K562 (cell line): ENCODE results near the gene HEXD. TPM values are rescaled to one million over a fixed set of nuclear protein-coding genes. Genes with fewer than 3 reads are reported as not detected.

ENCODE experiments used
- ATAC-seq: fragments of 200-7000 bp; cut with Tn5 transposase; 3 replicates; pipeline ENCODE4 v1.9.1; 2020; ENCODE audit warnings: moderate library complexity
- BruUV-seq: library from RNA; stranded (reverse); fragments of 400-500 nt; replicated peaks from 2 replicates; lab custom pipeline; 2021; lab: Mats Ljungman, UMichigan
- CTCF ChIA-PET: fragments of 300-600 bp; formaldehyde crosslinking; extraction: SDS; loops from one replicate; lab custom pipeline; 2021; ENCODE audit warnings: low intra/inter-chr PET ratio; lab: Yijun Ruan, JAX
- POLR2A ChIA-PET: fragments of 300-600, 350-650 bp; sonication (Branson Sonifier 250); formaldehyde crosslinking; extraction: SDS; loops from one replicate; lab custom pipeline; 2021; ENCODE audit warnings: antibody characterized with exemption, inconsistent platforms; lab: Yijun Ruan, JAX
- DNase-seq, 4 experiments: peaks; one replicate each; pipeline versions ENCODE4 v3.0.0 to v3.0.0-alpha.2; 2011 to 2018; ENCODE audit warnings: low spot score in 3 of 4, mixed read lengths in 3 of 4; ENCODE audit errors: extremely low read depth in 1 of 4
- FAIRE-seq: peaks from 2 replicates; lab custom pipeline; 2011; peaks lifted over from hg19 to GRCh38; lab: Jason Lieb, UNC
- H2AFZ ChIP-seq: 2 replicates; pipeline ENCODE4 v1.6.0; 2011; ENCODE audit warnings: low read depth, low read length, control low read depth, inconsistent platforms
- H3K27ac ChIP-seq: fragments of 200-600 bp; 3 replicates; pipeline ENCODE4 v1.8.0; 2011; ENCODE audit warnings: low read depth, mild to moderate bottlenecking, control low read depth, inconsistent platforms, low read length, moderate library complexity, mixed read lengths; ENCODE audit errors: extremely low read depth
- H3K27me3 ChIP-seq, 2 experiments: fragments of 300-600 bp in 1 of 2; 2 replicates in 1 of 2; 3 replicates in 1 of 2; pipeline versions ENCODE4 v1.6.0 to v1.8.0; 2011; ENCODE audit warnings: inconsistent platforms in 2 of 2, low read length in 2 of 2, mild to moderate bottlenecking in 1 of 2, mixed read lengths in 1 of 2, moderate library complexity in 1 of 2; ENCODE audit not compliant: control insufficient read depth in 2 of 2, insufficient read depth in 2 of 2
- H3K36me3 ChIP-seq: fragments of 300-600 bp; 3 replicates; pipeline ENCODE4 v1.8.0; 2011; ENCODE audit warnings: mild to moderate bottlenecking, low read length, inconsistent platforms; ENCODE audit not compliant: control insufficient read depth, insufficient read depth
- H3K4me1 ChIP-seq, 2 experiments: fragments of 200-600 bp in 1 of 2; replicated peaks in 1 of 2; 2 replicates in 1 of 2; 3 replicates in 1 of 2; pipeline versions ENCODE4 v1.5.1 to v1.8.0; 2011; ENCODE audit warnings: inconsistent platforms in 2 of 2, low read length in 2 of 2, mild to moderate bottlenecking in 1 of 2, mixed read lengths in 1 of 2, moderate library complexity in 1 of 2; ENCODE audit not compliant: control insufficient read depth in 2 of 2, insufficient read depth in 2 of 2
- H3K4me2 ChIP-seq: 2 replicates; pipeline ENCODE4 v1.6.1; 2011; ENCODE audit warnings: low read length, control low read depth, inconsistent platforms, mixed read lengths; ENCODE audit not compliant: insufficient read depth
- H3K4me3 ChIP-seq: fragments of 200-600 bp; sonication (generic), shearing (Covaris generic); 2 replicates; pipeline ENCODE4 v1.5.1; 2016; ENCODE audit warnings: control low read depth, inconsistent platforms
- H3K79me2 ChIP-seq: fragments of 200-600 bp; 3 replicates; pipeline ENCODE4 v1.8.0; 2011; ENCODE audit warnings: low read length, inconsistent platforms; ENCODE audit not compliant: control insufficient read depth, insufficient read depth
- H3K9ac ChIP-seq, 2 experiments: 2 replicates each; pipeline versions ENCODE4 v1.6.0 to v1.6.1; 2011; ENCODE audit warnings: low read depth in 2 of 2, low read length in 2 of 2, control low read depth in 1 of 2, inconsistent platforms in 1 of 2, mild to moderate bottlenecking in 1 of 2, mixed read lengths in 1 of 2; ENCODE audit not compliant: insufficient read depth in 1 of 2
- H3K9me1 ChIP-seq: one replicate; pipeline ENCODE4 v1.6.0; 2011; ENCODE audit warnings: inconsistent platforms, mild to moderate bottlenecking, low read length, moderate library complexity; ENCODE audit not compliant: control insufficient read depth, insufficient read depth
- H3K9me3 ChIP-seq: replicated peaks from 2 replicates; pipeline ENCODE4 v1.5.1; 2011; ENCODE audit warnings: low read depth, low read length, inconsistent platforms; ENCODE audit not compliant: control insufficient read depth, insufficient read depth
- H4K20me1 ChIP-seq: replicated peaks from 2 replicates; pipeline ENCODE4 v1.6.1; 2011; ENCODE audit warnings: low read length, inconsistent platforms, mixed read lengths; ENCODE audit not compliant: control insufficient read depth, insufficient read depth
- AFF1 ChIP-seq, 2 experiments: fragments of 450-650 bp; IDR thresholded peaks; 2 replicates each; pipeline ENCODE4 v1.6.1; 2018; ENCODE audit warnings: mild to moderate bottlenecking in 2 of 2, low read depth in 1 of 2; ENCODE audit not compliant: partially characterized antibody in 2 of 2
- ELK3 ChIP-seq: fragments of 450-650 bp; formaldehyde crosslinking; IDR thresholded peaks from 2 replicates; pipeline ENCODE4 v1.4.0; 2020; ENCODE audit warnings: mild to moderate bottlenecking
- JUNB ChIP-seq: fragments of 450-650 bp; formaldehyde crosslinking; conservative IDR thresholded peaks from 2 replicates; pipeline ENCODE4 v1.4.0; 2020; ENCODE audit warnings: mild to moderate bottlenecking
- RCOR1 ChIP-seq, 2 experiments: IDR thresholded peaks; 2 replicates each; pipeline ENCODE4 v1.6.1; 2012; ENCODE audit warnings: low read depth in 2 of 2, low read length in 2 of 2, borderline replicate concordance in 1 of 2, improper control_type of control experiment in 1 of 2
- RFX5 ChIP-seq: IDR thresholded peaks from 2 replicates; pipeline ENCODE4 v1.6.1; 2011; ENCODE audit warnings: low read depth, mild to moderate bottlenecking, improper control_type of control experiment, low read length
- SMARCE1 ChIP-seq: fragments of 450-650 bp; IDR thresholded peaks from 2 replicates; pipeline ENCODE4 v1.7.1; 2016; ENCODE audit warnings: mild to moderate bottlenecking
- ZNF316 ChIP-seq: fragments of 450-650 bp; IDR thresholded peaks from 2 replicates; pipeline ENCODE4 v1.6.1; 2016
- WGBS: fragments of 100-300 bp; shearing (Covaris generic); methylation state at CpG from one replicate; pipeline ENCODE4 v1.1.6; 2016; ENCODE audit warnings: low coverage, mixed read lengths; ENCODE audit not compliant: insufficient coverage; ENCODE audit errors: missing lambda C conversion rate; 5-methylcytosine and 5-hydroxymethylcytosine counted together
- in situ Hi-C: fragments of 300-500 bp; cut with MboI; formaldehyde crosslinking; loops from 4 replicates; pipeline ENCODE4 v1.15.0; 2018; ENCODE audit warnings: inconsistent platforms, mixed read lengths
- intact Hi-C: fragments of 100-400 bp; cut with micrococcal nuclease; formaldehyde crosslinking; loops from 2 replicates; pipeline ENCODE4 v1.14.2; 2022
- polyA plus RNA-seq, 8 experiments: library from polyadenylated mRNA; depleted of rRNA in 4 of 8; stranded (reverse) in 5 of 8; unstranded in 3 of 8; fragments of >200 nt; fragmentation: Nextera tagmentation in 2 of 8; fragmentation: Illumina TruSeq in 1 of 8; extraction: Ambion mirVana in 2 of 8; extraction: Trizol in 1 of 8; gene quantifications; 2 replicates each; pipeline versions ENCODE4 v1.2.1 to v1.2.3, GENCODE V29; 2011 to 2014; ENCODE audit warnings: inconsistent platforms in 1 of 8, missing spikeins in 1 of 8
- total RNA-seq, 7 experiments: library from RNA; depleted of rRNA in 6 of 7; stranded (reverse); fragments of >200 nt in 6 of 7; fragmentation: Illumina TruSeq in 2 of 7; extraction: Trizol in 2 of 7; gene quantifications; 2 replicates each; pipeline versions ENCODE4 v1.2.1 to v1.2.3, GENCODE V29; 2011 to 2021; ENCODE audit warnings: low replicate concordance in 1 of 7

The HEXD gene
- total and polyA plus RNA-seq, 9 of the 15 experiments (the other 6 are each of a cell fraction or from before 2014, with no cell fraction given): 1.0 to 25.3 (median 10.0) TPM

DNA sequence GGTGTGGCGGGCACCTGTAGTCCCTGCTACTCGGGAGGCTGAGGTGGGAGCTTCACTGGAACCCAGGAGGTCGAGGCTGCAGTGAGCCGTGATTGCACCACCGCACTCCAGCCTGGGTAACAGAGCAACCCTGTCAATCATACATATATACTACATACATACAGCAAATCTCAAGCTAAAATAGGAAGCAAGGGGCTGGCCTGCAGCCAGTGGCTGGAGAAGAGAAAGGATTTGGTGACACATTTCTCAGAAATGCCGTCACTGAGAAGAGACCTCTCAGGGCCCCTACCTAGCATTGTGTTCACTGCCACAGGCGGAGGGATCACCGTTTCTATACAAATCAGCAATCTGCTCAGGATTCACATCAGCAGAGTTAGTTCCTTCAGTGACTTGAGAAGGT is 57.3 kb downstream of the HEXD start (continued):
- TF ChIP-seq RCOR1 (IDR thresholded peaks at IDR 0.05; ENCODE audit: borderline replicate concordance in 1 of 2, low read depth in 2 of 2, low read length in 2 of 2) (peak in 1 of 2 experiments; percentile 59; a peak in 1 of 4 replicates), RFX5 (no peak)

DNA sequence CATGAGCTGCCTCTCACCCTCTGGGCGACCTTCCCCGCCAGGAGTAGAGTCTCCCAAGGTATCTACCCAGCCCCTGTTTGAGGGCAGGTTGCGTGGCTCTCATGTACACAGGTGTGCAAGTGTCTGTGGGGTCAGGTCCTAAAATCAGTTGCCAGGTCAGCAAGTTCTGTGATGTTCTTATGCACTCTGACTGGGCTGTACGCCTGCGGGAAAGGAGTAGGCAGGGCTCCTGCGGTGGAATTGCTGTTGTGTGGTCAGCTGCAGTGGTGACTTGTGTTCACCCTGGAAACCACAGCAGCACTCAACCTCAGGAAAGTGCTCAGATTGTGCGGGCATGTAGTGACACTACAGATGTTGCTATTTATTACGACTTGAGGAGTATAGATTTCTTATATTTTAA is 59.8 kb downstream of the HEXD start:
- BruUV-seq: no TSS peak
- Histone ChIP-seq H2AFZ (no peak overlapping the region), H3K4me1 (peaks cover 9 to 12% of the 10 kb centered on the region in 2 experiments; a peak in 4 of 5 replicates), H3K9me1 (no peaks in the 10 kb centered on the region), H3K4me2 (no peak overlapping the region), H3K4me3 (no peak overlapping the region), H3K27me3 (no peaks in the 10 kb centered on the region), H3K27ac (no peak overlapping the region), H3K36me3 (peaks cover 86% of the 10 kb centered on the region), H3K79me2 (peaks cover 19% of the 10 kb centered on the region; the same call in 2 of the 3 replicates), H4K20me1 (no peaks in the 10 kb centered on the region; the same call in 1 of the 2 replicates), H3K9me3 (no peaks in the 10 kb centered on the region), H3K9ac (peak overlapping the region in 1 of 2 experiments; percentile 42; a peak in 1 of 4 replicates)
- ChIA-PET POLR2A (interaction anchor here (0.7 to 1.0 kb wide), 3 partner anchors 10 to 17 kb away, joined by 3 read pairs; no protein-coding TSS in a partner anchor), CTCF (no interaction called here)
- intact Hi-C loops (no loop called here), in situ Hi-C loops (no loop called here)
- FAIRE-seq (no peak), ATAC-seq (no peak), DNase-seq (no peak)
- TF ChIP-seq SMARCE1 (no peak), ELK3 (CRISPR knock-in tag) (no peak), ZNF316 (peak; percentile 22; the same call in 1 of the 2 replicates), JUNB (CRISPR knock-in tag) (no peak), AFF1 (IDR thresholded peaks at IDR 0.05; ENCODE audit: low read depth in 1 of 2, partially characterized antibody in 2 of 2) (no peak)
- WGBS: 90% methylated on average over 8 of the region's 8 CpGs
